HepG2 (cell line): Measurements from ENCODE around the gene CREG2. TPM values are rescaled to one million over a fixed set of nuclear protein-coding genes. Genes with fewer than 3 reads are reported as not detected.

Source experiments
- ATF5 ChIP-seq: sonication (generic); formaldehyde crosslinking; IDR thresholded peaks from 2 replicates; pipeline ENCODE4 v1.4.0; 2020; ENCODE audit warnings: mild to moderate bottlenecking, low read depth, missing genetic modification reagents
- EED ChIP-seq: sonication (generic); formaldehyde crosslinking; IDR thresholded peaks from 2 replicates; pipeline ENCODE4 v1.5.0; 2020; ENCODE audit warnings: mild to moderate bottlenecking, missing genetic modification reagents
- GATAD2A ChIP-seq: IDR thresholded peaks from 2 replicates; pipeline ENCODE4 v1.6.1; 2016
- HES4 ChIP-seq: sonication (generic); formaldehyde crosslinking; IDR thresholded peaks from 2 replicates; pipeline ENCODE4 v1.9.0; 2021; ENCODE audit warnings: mild to moderate bottlenecking, missing genetic modification reagents, borderline replicate concordance
- HNRNPH1 ChIP-seq: fragments of 200-400 bp; formaldehyde crosslinking; optimal IDR thresholded peaks from 2 replicates; pipeline ENCODE3; 2017; ENCODE audit warnings: mild to moderate bottlenecking, low read depth, low read length
- IRX3 ChIP-seq: sonication (generic); formaldehyde crosslinking; IDR thresholded peaks from 2 replicates; pipeline ENCODE4 v1.8.1; 2023; ENCODE audit warnings: mild to moderate bottlenecking, low read depth, missing genetic modification reagents, borderline replicate concordance
- MEIS1 ChIP-seq: sonication (generic); formaldehyde crosslinking; IDR thresholded peaks from 2 replicates; pipeline ENCODE4 v1.9.0; 2021; ENCODE audit warnings: mild to moderate bottlenecking, missing genetic modification reagents, moderate library complexity, borderline replicate concordance
- ZBTB20 ChIP-seq: sonication (generic); formaldehyde crosslinking; IDR thresholded peaks from 2 replicates; pipeline ENCODE4 v1.8.1; 2023; ENCODE audit warnings: missing genetic modification reagents, low read depth, mild to moderate bottlenecking, borderline replicate concordance
- ZBTB7A ChIP-seq: sonication (generic); formaldehyde crosslinking; IDR thresholded peaks from 2 replicates; pipeline ENCODE4 v1.8.0; 2022; ENCODE audit warnings: mild to moderate bottlenecking, missing genetic modification reagents
- ZNF232 ChIP-seq: sonication (generic); formaldehyde crosslinking; IDR thresholded peaks from 2 replicates; pipeline ENCODE4 v1.4.0; 2020; ENCODE audit warnings: missing genetic modification reagents, borderline replicate concordance
- ZNF3 ChIP-seq: IDR thresholded peaks from 2 replicates; pipeline ENCODE4 v1.7.0; 2017; ENCODE audit warnings: inconsistent platforms
- ZNF326 ChIP-seq: sonication (generic); formaldehyde crosslinking; IDR thresholded peaks from 2 replicates; pipeline ENCODE4 v1.4.0; 2020; ENCODE audit warnings: missing genetic modification reagents, borderline replicate concordance
- ZNF430 ChIP-seq: sonication (generic); formaldehyde crosslinking; IDR thresholded peaks from 2 replicates; pipeline ENCODE4 v1.9.0; 2021; ENCODE audit warnings: mild to moderate bottlenecking, missing genetic modification reagents
- ZNF567 ChIP-seq: sonication (generic); formaldehyde crosslinking; IDR thresholded peaks from 2 replicates; pipeline ENCODE4 v1.8.1; 2023; ENCODE audit warnings: mild to moderate bottlenecking, missing genetic modification reagents, borderline replicate concordance
- ZNF713 ChIP-seq: sonication (generic); formaldehyde crosslinking; IDR thresholded peaks from 2 replicates; pipeline ENCODE4 v1.4.0; 2020; ENCODE audit warnings: mild to moderate bottlenecking, missing genetic modification reagents
- polyA plus RNA-seq, 8 experiments: library from polyadenylated mRNA; depleted of rRNA in 3 of 8; stranded (reverse) in 7 of 8; unstranded in 1 of 8; fragments of >200 nt; fragmentation: Illumina TruSeq in 4 of 8; extraction: Trizol in 4 of 8; gene quantifications; 2 replicates each; pipeline versions ENCODE4 v1.2.1 to v1.2.3, GENCODE V29; 2011 to 2016; ENCODE audit warnings: low read depth in 4 of 8, missing spikeins in 1 of 8, mixed read lengths in 1 of 8; ENCODE audit not compliant: insufficient read depth in 1 of 8
- total RNA-seq, 5 experiments: library from RNA; depleted of rRNA; stranded (reverse); fragments of >200 nt; fragmentation: Illumina TruSeq; extraction: Trizol; gene quantifications; 2 replicates each; pipeline ENCODE4 v1.2.3, GENCODE V29; 2016; ENCODE audit warnings: low read depth in 1 of 5

The CREG2 gene
- total and polyA plus RNA-seq, 2 of the 13 experiments (the other 11 are each of a cell fraction or from before 2014, with no cell fraction given): 0.18 to 0.26 TPM

- 0 out of 2 replicates have a peak, but pooled peaks have one; percentile 13 for TF ChIP-seq ZNF232 (CRISPR knock-in tag)
- no peak for TF ChIP-seq ZNF3 (CRISPR knock-in tag)
- no peak; the same call in 1 of the 2 replicates for TF ChIP-seq IRX3
- TF ChIP-seq ZNF713 (CRISPR knock-in tag): no peak
- peak; percentile 61; the same call in 1 of the 2 replicates for TF ChIP-seq HES4 (CRISPR knock-in tag)
- TF ChIP-seq ZNF430 (CRISPR knock-in tag): no peak
- TF ChIP-seq HNRNPH1: no peak
- TF ChIP-seq ZBTB20 (CRISPR knock-in tag): 0 out of 2 replicates have a peak, but pooled peaks have one; percentile 31
- no peak for TF ChIP-seq EED (CRISPR knock-in tag)
- TF ChIP-seq GATAD2A: no peak
- TF ChIP-seq ZNF326 (CRISPR knock-in tag): no peak
- 0 out of 2 replicates have a peak, but pooled peaks have one; percentile 76 for TF ChIP-seq ZNF567
- TF ChIP-seq ZBTB7A (CRISPR knock-in tag): peak; percentile 69; the same call in 1 of the 2 replicates
- no peak for TF ChIP-seq MEIS1
- no peak for TF ChIP-seq ATF5 (CRISPR knock-in tag)
Observed at GRCh38 chr2:101387151-101387834, at the start of gene CREG2 (continued).
